HEK293 (cell line): ENCODE measurements around the gene CYP39A1.

Source experiments
- CTCF ChIA-PET: fragments of 350-600 bp; formaldehyde crosslinking; extraction: SDS; loops from one replicate; lab custom pipeline; 2021; ENCODE audit warnings: antibody characterized with exemption; lab: Yijun Ruan, JAX
- POLR2A ChIA-PET: fragments of 300-600 bp; formaldehyde crosslinking; extraction: SDS; loops from one replicate; lab custom pipeline; 2020; ENCODE audit warnings: antibody characterized with exemption, inconsistent platforms; lab: Yijun Ruan, JAX
- H3K27ac ChIP-seq: fragments of 200-500 bp; sonication (Bioruptor generic); 2 replicates; pipeline ENCODE4 v1.5.1; 2014; ENCODE audit warnings: low read depth, low read length, control low read depth, inconsistent platforms; ENCODE audit errors: extremely low read depth
- H3K36me3 ChIP-seq, 2 experiments: fragments of 200-500 bp in 1 of 2; sonication (Bioruptor generic) in 1 of 2; 1 replicate in 1 of 2; 2 replicates in 1 of 2; pipeline ENCODE4 v1.5.1; 2014 to 2017; ENCODE audit warnings: inconsistent platforms in 2 of 2, low read length in 2 of 2; ENCODE audit not compliant: control insufficient read depth in 2 of 2, insufficient read depth in 1 of 2
- H3K4me1 ChIP-seq: fragments of 200-500 bp; sonication (Bioruptor generic); 2 replicates; pipeline ENCODE4 v1.5.1; 2014; ENCODE audit warnings: mild to moderate bottlenecking, low read length, inconsistent platforms; ENCODE audit not compliant: control insufficient read depth, insufficient read depth
- H3K4me3 ChIP-seq: 2 replicates; pipeline ENCODE4 v1.5.1; 2011; ENCODE audit warnings: low read depth, mild to moderate bottlenecking, control low read depth, low read length, moderate library complexity
- H3K9me3 ChIP-seq: fragments of 200-500 bp; sonication (Bioruptor generic); 2 replicates; pipeline ENCODE4 v1.5.1; 2014; ENCODE audit warnings: low read depth, low read length, inconsistent platforms; ENCODE audit not compliant: control insufficient read depth, insufficient read depth
- EGR2 ChIP-seq: fragments of 450-650 bp; formaldehyde crosslinking; IDR thresholded peaks from 2 replicates; pipeline ENCODE4 v1.5.1; 2016; ENCODE audit warnings: low read depth, missing biosample characterization, missing genetic modification characterization
- HOXC10 ChIP-seq: sonication (generic); formaldehyde crosslinking; IDR thresholded peaks from 2 replicates; pipeline ENCODE4 v1.8.1; 2023; ENCODE audit warnings: mild to moderate bottlenecking, missing genetic modification reagents
- HOXD13 ChIP-seq: sonication (generic); formaldehyde crosslinking; IDR thresholded peaks from 2 replicates; pipeline ENCODE4 v1.8.0; 2022; ENCODE audit warnings: missing genetic modification reagents, borderline replicate concordance
- IKZF3 ChIP-seq: fragments of 450-650 bp; IDR thresholded peaks from 2 replicates; pipeline ENCODE4 v1.5.0; 2018; ENCODE audit warnings: missing biosample characterization, mild to moderate bottlenecking, missing genetic modification characterization, moderate library complexity
- KLF9 ChIP-seq: fragments of 450-650 bp; formaldehyde crosslinking; IDR thresholded peaks from 2 replicates; pipeline ENCODE4 v1.5.1; 2016; ENCODE audit warnings: missing biosample characterization, missing genetic modification characterization, low read depth
- MEIS1 ChIP-seq: sonication (generic); formaldehyde crosslinking; IDR thresholded peaks from 2 replicates; pipeline ENCODE4 v1.8.1; 2022; ENCODE audit warnings: missing genetic modification reagents, mild to moderate bottlenecking, borderline replicate concordance
- PRDM1 ChIP-seq: fragments of 450-650 bp; formaldehyde crosslinking; IDR thresholded peaks from 2 replicates; pipeline ENCODE4; 2016; ENCODE audit warnings: missing biosample characterization, missing genetic modification characterization
- SCRT2 ChIP-seq: fragments of 450-650 bp; formaldehyde crosslinking; IDR thresholded peaks from 2 replicates; pipeline ENCODE4 v1.5.1; 2016; ENCODE audit warnings: missing biosample characterization, missing genetic modification characterization
- SETDB1 ChIP-seq: IDR thresholded peaks from one replicate; pipeline ENCODE4 v1.6.1; 2017; ENCODE audit warnings: mild to moderate bottlenecking, low read length, moderate library complexity, mixed read lengths; ENCODE audit not compliant: insufficient read length
- YY2 ChIP-seq: fragments of 450-650 bp; formaldehyde crosslinking; IDR thresholded peaks from 2 replicates; pipeline ENCODE4 v1.5.1; 2016; ENCODE audit warnings: missing biosample characterization, missing genetic modification characterization
- ZBTB1 ChIP-seq: fragments of 450-650 bp; formaldehyde crosslinking; IDR thresholded peaks from 2 replicates; pipeline ENCODE4 v1.5.1; 2016; ENCODE audit warnings: missing biosample characterization, missing genetic modification characterization
- ZNF121 ChIP-seq: fragments of 450-650 bp; formaldehyde crosslinking; IDR thresholded peaks from 2 replicates; pipeline ENCODE4 v1.5.1; 2016; ENCODE audit warnings: missing biosample characterization, missing genetic modification characterization
- ZNF175 ChIP-seq: fragments of 450-650 bp; formaldehyde crosslinking; IDR thresholded peaks from 2 replicates; pipeline ENCODE4 v1.5.1; 2016; ENCODE audit warnings: missing biosample characterization, missing genetic modification characterization
- ZNF274 ChIP-seq, 2 experiments: fragments of 200-500 bp in 1 of 2; fragments of 450-650 bp in 1 of 2; sonication (Bioruptor generic) in 1 of 2; formaldehyde crosslinking in 1 of 2; IDR thresholded peaks; 2 replicates each; pipeline versions ENCODE4 v1.5.1 to v1.6.1; 2014 to 2016; ENCODE audit warnings: borderline replicate concordance in 1 of 2, inconsistent platforms in 1 of 2, low read length in 1 of 2, missing biosample characterization in 1 of 2, missing genetic modification characterization in 1 of 2
- ZNF416 ChIP-seq: fragments of 450-650 bp; formaldehyde crosslinking; IDR thresholded peaks from 2 replicates; pipeline ENCODE4 v1.5.1; 2016; ENCODE audit warnings: missing biosample characterization, missing genetic modification characterization
- ZNF529 ChIP-seq: fragments of 450-650 bp; formaldehyde crosslinking; IDR thresholded peaks from 2 replicates; pipeline ENCODE4 v1.5.1; 2017; ENCODE audit warnings: missing genetic modification characterization, missing biosample characterization; ENCODE audit not compliant: insufficient replicate concordance
- ZNF530 ChIP-seq: fragments of 450-650 bp; formaldehyde crosslinking; IDR thresholded peaks from 2 replicates; pipeline ENCODE4 v1.5.1; 2016; ENCODE audit warnings: low read depth, missing biosample characterization, missing genetic modification characterization
- ZNF555 ChIP-seq: fragments of 450-650 bp; formaldehyde crosslinking; conservative IDR thresholded peaks from 2 replicates; pipeline ENCODE4 v1.5.1; 2017; ENCODE audit warnings: missing biosample characterization, mild to moderate bottlenecking, missing genetic modification characterization, inconsistent platforms
- ZNF624 ChIP-seq: fragments of 450-650 bp; formaldehyde crosslinking; IDR thresholded peaks from 2 replicates; pipeline ENCODE4 v1.5.1; 2017; ENCODE audit warnings: missing biosample characterization, missing genetic modification characterization
- ZNF777 ChIP-seq: fragments of 450-650 bp; formaldehyde crosslinking; IDR thresholded peaks from 2 replicates; pipeline ENCODE4 v1.5.1; 2017; ENCODE audit warnings: missing biosample characterization, missing genetic modification characterization, borderline replicate concordance
- TF ChIP-seq, protein P1 (sequence below): fragments of 450-650 bp; formaldehyde crosslinking; IDR thresholded peaks from 2 replicates; pipeline ENCODE4 v1.5.1; 2016; ENCODE audit warnings: missing biosample characterization, missing genetic modification characterization
- TF ChIP-seq, protein P2 (sequence below): fragments of 450-650 bp; formaldehyde crosslinking; IDR thresholded peaks from 2 replicates; pipeline ENCODE4 v1.5.1; 2016; ENCODE audit warnings: missing biosample characterization, missing genetic modification characterization
- TF ChIP-seq, protein P3 (sequence below): fragments of 450-650 bp; formaldehyde crosslinking; IDR thresholded peaks from 2 replicates; pipeline ENCODE4 v1.5.1; 2017; ENCODE audit warnings: missing biosample characterization, mild to moderate bottlenecking, missing genetic modification characterization, moderate library complexity
- TF ChIP-seq, protein P4 (sequence below): fragments of 450-650 bp; formaldehyde crosslinking; IDR thresholded peaks from 2 replicates; pipeline ENCODE4 v1.5.1; 2016; ENCODE audit warnings: missing biosample characterization, missing genetic modification characterization
- TF ChIP-seq, protein P5 (sequence below): fragments of 450-650 bp; IDR thresholded peaks from 2 replicates; pipeline ENCODE4 v1.5.1; 2018; ENCODE audit warnings: missing biosample characterization, mild to moderate bottlenecking, missing genetic modification characterization
- TF ChIP-seq, protein P6 (sequence below): fragments of 450-650 bp; formaldehyde crosslinking; IDR thresholded peaks from 2 replicates; pipeline ENCODE4 v1.5.1; 2017; ENCODE audit warnings: missing biosample characterization, missing genetic modification characterization

Gene CYP39A1

DNA sequence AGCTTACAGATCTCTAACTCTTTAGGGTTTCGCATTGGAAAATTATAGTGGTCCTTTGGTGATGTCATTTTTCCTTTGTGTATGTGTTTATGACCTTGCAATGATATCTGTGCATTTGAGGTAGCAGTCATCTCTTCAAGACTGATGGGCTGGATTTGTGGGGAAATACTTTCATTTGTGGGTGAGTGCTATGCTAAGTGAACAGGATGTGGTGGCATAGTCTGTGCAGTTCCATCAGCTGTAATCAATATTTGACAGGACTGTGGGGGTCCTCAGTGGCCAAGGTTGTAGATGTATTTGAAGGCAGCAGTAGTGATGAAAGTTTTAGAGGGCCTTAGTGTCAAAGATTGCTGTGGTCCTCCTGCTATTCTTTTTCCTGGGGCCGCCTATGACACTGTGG lies 79.5 kb downstream of the CYP39A1 start:
- no peak overlapping the region for H3K4me3 ChIP-seq
- H3K4me1 ChIP-seq, result no peaks in the 10 kb centered on the region
- no peak overlapping the region for H3K27ac ChIP-seq
- TF ChIP-seq EGR2 (tag by site-specific recombination) (no peak), IKZF3 (no peak), SCRT2 (no peak), ZNF121 (no peak), SETDB1 (no peak), PRDM1 (tag by site-specific recombination) (no peak), ZNF530 (no peak), ZNF416 (tag by site-specific recombination) (no peak)
- TF ChIP-seq, protein P1, sequence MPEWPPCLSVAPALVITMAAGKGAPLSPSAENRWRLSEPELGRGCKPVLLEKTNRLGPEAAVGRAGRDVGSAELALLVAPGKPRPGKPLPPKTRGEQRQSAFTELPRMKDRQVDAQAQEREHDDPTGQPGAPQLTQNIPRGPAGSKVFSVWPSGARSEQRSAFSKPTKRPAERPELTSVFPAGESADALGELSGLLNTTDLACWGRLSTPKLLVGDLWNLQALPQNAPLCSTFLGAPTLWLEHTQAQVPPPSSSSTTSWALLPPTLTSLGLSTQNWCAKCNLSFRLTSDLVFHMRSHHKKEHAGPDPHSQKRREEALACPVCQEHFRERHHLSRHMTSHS, result no peak
- TF ChIP-seq, protein P2, sequence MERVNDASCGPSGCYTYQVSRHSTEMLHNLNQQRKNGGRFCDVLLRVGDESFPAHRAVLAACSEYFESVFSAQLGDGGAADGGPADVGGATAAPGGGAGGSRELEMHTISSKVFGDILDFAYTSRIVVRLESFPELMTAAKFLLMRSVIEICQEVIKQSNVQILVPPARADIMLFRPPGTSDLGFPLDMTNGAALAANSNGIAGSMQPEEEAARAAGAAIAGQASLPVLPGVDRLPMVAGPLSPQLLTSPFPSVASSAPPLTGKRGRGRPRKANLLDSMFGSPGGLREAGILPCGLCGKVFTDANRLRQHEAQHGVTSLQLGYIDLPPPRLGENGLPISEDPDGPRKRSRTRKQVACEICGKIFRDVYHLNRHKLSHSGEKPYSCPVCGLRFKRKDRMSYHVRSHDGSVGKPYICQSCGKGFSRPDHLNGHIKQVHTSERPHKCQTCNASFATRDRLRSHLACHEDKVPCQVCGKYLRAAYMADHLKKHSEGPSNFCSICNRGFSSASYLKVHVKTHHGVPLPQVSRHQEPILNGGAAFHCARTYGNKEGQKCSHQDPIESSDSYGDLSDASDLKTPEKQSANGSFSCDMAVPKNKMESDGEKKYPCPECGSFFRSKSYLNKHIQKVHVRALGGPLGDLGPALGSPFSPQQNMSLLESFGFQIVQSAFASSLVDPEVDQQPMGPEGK (tag by site-specific recombination), result no peak
- no peaks in the 10 kb centered on the region for H3K9me3 ChIP-seq
- CTCF ChIA-PET, result no interaction called here
- H3K36me3 ChIP-seq, result no peaks in the 10 kb centered on the region
- POLR2A ChIA-PET, result no interaction called here

DNA sequence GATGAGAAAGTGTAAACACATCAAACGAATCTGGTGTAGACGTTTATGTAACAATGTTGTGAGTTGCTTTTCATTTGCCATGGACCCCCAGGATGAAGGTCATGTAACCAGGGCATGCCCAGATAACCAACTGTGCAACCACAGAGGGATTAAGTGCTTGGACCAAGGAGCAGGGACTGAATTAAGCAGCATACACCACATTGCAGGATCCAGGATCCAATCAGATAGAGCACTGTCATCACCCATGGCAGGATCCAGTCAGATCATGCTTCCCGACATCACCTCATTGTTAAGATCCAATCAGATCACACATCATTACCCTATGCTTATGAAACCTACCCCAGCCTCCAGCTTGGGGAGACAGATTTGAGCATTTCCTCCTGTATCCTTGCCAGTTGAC lies 87.1 kb downstream of the CYP39A1 start:
- no peaks in the 10 kb centered on the region for H3K36me3 ChIP-seq
- H3K9me3 ChIP-seq, result no peaks in the 10 kb centered on the region
- no peak overlapping the region for H3K4me3 ChIP-seq
- ChIA-PET POLR2A (no interaction called here), CTCF (interaction anchor here (0.7 kb wide), 1 partner anchor 98 kb away, joined by 3 read pairs; no protein-coding TSS in a partner anchor)
- no peaks in the 10 kb centered on the region for H3K4me1 ChIP-seq
- no peak overlapping the region for H3K27ac ChIP-seq
- no peak for TF ChIP-seq HOXD13 (CRISPR knock-in tag)
- TF ChIP-seq, protein P3, sequence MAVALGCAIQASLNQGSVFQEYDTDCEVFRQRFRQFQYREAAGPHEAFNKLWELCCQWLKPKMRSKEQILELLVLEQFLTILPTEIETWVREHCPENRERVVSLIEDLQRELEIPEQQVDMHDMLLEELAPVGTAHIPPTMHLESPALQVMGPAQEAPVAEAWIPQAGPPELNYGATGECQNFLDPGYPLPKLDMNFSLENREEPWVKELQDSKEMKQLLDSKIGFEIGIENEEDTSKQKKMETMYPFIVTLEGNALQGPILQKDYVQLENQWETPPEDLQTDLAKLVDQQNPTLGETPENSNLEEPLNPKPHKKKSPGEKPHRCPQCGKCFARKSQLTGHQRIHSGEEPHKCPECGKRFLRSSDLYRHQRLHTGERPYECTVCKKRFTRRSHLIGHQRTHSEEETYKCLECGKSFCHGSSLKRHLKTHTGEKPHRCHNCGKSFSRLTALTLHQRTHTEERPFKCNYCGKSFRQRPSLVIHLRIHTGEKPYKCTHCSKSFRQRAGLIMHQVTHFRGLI (tag by site-specific recombination), result no peak
- no peak for TF ChIP-seq ZNF555 (tag by site-specific recombination)
- TF ChIP-seq, protein P4, sequence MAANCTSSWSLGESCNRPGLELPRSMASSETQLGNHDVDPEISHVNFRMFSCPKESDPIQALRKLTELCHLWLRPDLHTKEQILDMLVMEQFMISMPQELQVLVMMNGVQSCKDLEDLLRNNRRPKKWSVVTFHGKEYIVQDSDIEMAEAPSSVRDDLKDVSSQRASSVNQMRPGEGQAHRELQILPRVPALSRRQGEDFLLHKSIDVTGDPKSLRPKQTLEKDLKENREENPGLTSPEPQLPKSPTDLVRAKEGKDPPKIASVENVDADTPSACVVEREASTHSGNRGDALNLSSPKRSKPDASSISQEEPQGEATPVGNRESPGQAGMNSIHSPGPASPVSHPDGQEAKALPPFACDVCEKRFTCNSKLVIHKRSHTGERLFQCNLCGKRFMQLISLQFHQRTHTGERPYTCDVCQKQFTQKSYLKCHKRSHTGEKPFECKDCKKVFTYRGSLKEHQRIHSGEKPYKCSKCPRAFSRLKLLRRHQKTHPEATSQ (tag by site-specific recombination), result no peak
- TF ChIP-seq, protein P5, sequence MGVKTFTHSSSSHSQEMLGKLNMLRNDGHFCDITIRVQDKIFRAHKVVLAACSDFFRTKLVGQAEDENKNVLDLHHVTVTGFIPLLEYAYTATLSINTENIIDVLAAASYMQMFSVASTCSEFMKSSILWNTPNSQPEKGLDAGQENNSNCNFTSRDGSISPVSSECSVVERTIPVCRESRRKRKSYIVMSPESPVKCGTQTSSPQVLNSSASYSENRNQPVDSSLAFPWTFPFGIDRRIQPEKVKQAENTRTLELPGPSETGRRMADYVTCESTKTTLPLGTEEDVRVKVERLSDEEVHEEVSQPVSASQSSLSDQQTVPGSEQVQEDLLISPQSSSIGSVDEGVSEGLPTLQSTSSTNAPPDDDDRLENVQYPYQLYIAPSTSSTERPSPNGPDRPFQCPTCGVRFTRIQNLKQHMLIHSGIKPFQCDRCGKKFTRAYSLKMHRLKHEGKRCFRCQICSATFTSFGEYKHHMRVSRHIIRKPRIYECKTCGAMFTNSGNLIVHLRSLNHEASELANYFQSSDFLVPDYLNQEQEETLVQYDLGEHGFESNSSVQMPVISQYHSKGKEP (tag by site-specific recombination), result no peak
- no peak for TF ChIP-seq ZNF777 (tag by site-specific recombination)
- no peak for TF ChIP-seq ZNF274 (IDR thresholded peaks at IDR 0.05; ENCODE audit: low read length)
- TF ChIP-seq ZNF274 (tag by site-specific recombination; IDR thresholded peaks at IDR 0.05; ENCODE audit: borderline replicate concordance), result no peak
- no peak for TF ChIP-seq ZNF529
- no peak for TF ChIP-seq HOXC10 (CRISPR knock-in tag)
- no peak for TF ChIP-seq ZNF175 (tag by site-specific recombination)
- no peak for TF ChIP-seq ZNF624
- no peak for TF ChIP-seq YY2 (tag by site-specific recombination)
- TF ChIP-seq MEIS1 (CRISPR knock-in tag), result no peak
- TF ChIP-seq, protein P6, sequence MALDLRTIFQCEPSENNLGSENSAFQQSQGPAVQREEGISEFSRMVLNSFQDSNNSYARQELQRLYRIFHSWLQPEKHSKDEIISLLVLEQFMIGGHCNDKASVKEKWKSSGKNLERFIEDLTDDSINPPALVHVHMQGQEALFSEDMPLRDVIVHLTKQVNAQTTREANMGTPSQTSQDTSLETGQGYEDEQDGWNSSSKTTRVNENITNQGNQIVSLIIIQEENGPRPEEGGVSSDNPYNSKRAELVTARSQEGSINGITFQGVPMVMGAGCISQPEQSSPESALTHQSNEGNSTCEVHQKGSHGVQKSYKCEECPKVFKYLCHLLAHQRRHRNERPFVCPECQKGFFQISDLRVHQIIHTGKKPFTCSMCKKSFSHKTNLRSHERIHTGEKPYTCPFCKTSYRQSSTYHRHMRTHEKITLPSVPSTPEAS, result no peak
- TF ChIP-seq KLF9 (tag by site-specific recombination), result no peak
- TF ChIP-seq ZBTB1 (tag by site-specific recombination), result no peak
